Measurements from ENCODE around the gene IFI6. TPM values are rescaled to one million over a fixed set of nuclear protein-coding genes. Genes with fewer than 3 reads are reported as not detected.
A peak's percentile ranks its signal among the peaks of the same experiment; 100 is the strongest.

IFI6 gene
- polyA plus RNA-seq, 1 donor (not counting 4 experiments of a cell fraction or from before 2014, with no cell fraction given) = 618 TPM

DNA sequence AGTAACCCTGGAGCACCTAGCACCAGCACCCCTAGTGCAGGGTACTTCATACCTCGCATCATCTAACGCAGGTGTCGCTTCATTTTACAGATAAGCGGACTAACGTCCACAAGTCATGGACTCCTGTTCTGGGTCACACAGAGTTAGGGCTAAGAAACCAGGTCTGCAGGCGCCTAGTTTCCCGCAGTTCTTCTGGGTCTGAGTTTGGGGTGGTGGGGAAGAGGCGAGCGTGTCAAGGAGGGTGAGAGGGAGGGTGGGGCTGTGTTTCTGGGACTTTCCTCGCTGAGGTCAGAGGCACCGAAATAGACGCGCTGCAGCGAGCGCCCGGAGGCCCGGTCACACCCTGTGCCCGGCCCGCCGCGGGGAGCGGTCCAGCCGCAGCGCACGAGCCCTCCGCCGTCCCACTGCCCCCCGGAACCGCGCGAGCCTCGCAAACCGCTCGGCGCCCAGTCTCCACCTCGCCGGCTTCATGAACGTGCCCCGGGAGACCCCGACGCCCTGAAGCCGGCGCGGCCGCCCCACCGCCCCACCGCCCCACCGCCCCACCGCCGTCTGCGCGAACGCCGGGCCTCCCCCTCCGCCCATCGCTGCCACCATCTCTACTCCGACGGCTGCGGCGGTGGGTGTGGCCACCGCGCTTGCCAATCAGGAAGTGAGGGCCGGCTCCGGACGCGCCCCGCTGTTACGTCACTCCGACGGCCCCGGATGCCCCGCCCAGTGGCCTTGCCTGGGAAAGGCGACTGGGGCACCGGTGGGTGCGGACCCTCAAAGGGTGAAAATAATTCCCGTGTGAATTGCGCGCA, 12.3 kb downstream of the IFI6 start:
- Histone ChIP-seq H3K9ac (ENCODE audit: control insufficient read depth, extremely low read depth, insufficient read depth, low read length) (peak overlapping the region; percentile 84), H3K4me1 (ENCODE audit: control insufficient read depth, extremely low read depth, insufficient read depth, low read length) (peaks cover 16% of the 10 kb centered on the region), H3K27ac (ENCODE audit: control insufficient read depth, insufficient read depth, low read length) (peak overlapping the region; percentile 90), H3K36me3 (ENCODE audit: control insufficient read depth in 2 of 2, extremely low read depth in 1 of 2, insufficient read depth in 2 of 2, low read length in 2 of 2) (no peaks in the 10 kb centered on the region), H3K4me3 (ENCODE audit: control insufficient read depth in 2 of 3, extremely low read depth in 1 of 3, insufficient read depth in 2 of 3, low read depth in 1 of 3, low read length in 3 of 3) (peak overlapping the region; percentile 27 to 74 (median 45)), H4K20me1 (ENCODE audit: control insufficient read depth, extremely low read depth, insufficient read depth, low read length) (peaks cover 3% of the 10 kb centered on the region), H2AFZ (ENCODE audit: control insufficient read depth, low read length) (peak overlapping the region; percentile 58), H3K27me3 (ENCODE audit: control insufficient read depth, extremely low read depth, insufficient read depth, low read length) (no peaks in the 10 kb centered on the region), H3K9me3 (ENCODE audit: control insufficient read depth, low read depth, low read length) (no peaks in the 10 kb centered on the region), H3K79me2 (ENCODE audit: control insufficient read depth, insufficient read depth, low read length) (no peaks in the 10 kb centered on the region), H3K4me2 (ENCODE audit: control insufficient read depth, extremely low read depth, insufficient read depth, low read depth, low read length) (peak overlapping the region; percentile 91), H3K9me1 (ENCODE audit: control insufficient read depth, extremely low read depth, insufficient read depth, low read length) (peaks cover 4% of the 10 kb centered on the region)
- no peak for TF ChIP-seq EZH2 (IDR thresholded peaks at IDR 0.05; ENCODE audit: low read length)
- DNase-seq (ENCODE audit: low read depth, low spot score) (no peak), FAIRE-seq (no peak)
- dilution Hi-C loops (cut with MboI; ENCODE audit: extremely low pct_ligation_motif_present, low sequenced_read_pairs) = no loop called here

DNA sequence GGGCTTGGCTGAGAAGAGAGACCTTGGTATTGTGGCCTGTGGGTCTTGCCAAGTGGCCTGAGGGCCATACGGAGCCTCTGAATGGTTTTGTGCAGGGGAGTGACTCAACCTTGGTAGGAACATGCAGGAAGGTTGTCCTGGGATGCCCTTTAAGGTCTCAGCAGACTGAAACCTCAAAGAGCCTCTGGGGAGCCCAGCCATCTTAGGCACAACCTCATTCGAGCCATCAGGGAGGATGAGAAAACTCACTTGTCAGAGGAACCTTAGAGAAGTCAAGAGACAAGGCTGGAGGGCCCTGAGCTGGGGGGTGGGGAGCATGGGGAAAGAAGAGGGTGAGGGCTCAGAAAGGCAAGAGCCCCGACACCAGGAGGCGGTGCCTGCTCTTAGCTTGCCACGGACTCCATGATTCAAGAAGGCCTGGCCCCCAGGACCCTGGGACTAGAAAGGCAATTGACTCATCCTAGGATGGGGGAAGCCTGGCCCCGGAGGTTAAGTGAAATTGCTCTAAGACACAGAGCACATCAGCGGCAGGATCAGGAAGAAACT, 13.0 kb downstream of the IFI6 start:
- Histone ChIP-seq H3K4me1 (ENCODE audit: control insufficient read depth, extremely low read depth, insufficient read depth, low read length) (peaks cover 16% of the 10 kb centered on the region), H3K79me2 (ENCODE audit: control insufficient read depth, insufficient read depth, low read length) (no peaks in the 10 kb centered on the region), H3K36me3 (ENCODE audit: control insufficient read depth in 2 of 2, extremely low read depth in 1 of 2, insufficient read depth in 2 of 2, low read length in 2 of 2) (no peaks in the 10 kb centered on the region), H3K4me3 (ENCODE audit: control insufficient read depth in 2 of 3, extremely low read depth in 1 of 3, insufficient read depth in 2 of 3, low read depth in 1 of 3, low read length in 3 of 3) (peak overlapping the region in 2 of 3 experiments; percentile 45 to 74), H4K20me1 (ENCODE audit: control insufficient read depth, extremely low read depth, insufficient read depth, low read length) (peaks cover 3% of the 10 kb centered on the region), H3K4me2 (ENCODE audit: control insufficient read depth, extremely low read depth, insufficient read depth, low read depth, low read length) (peak overlapping the region; percentile 91), H3K9me1 (ENCODE audit: control insufficient read depth, extremely low read depth, insufficient read depth, low read length) (peaks cover 4% of the 10 kb centered on the region), H2AFZ (ENCODE audit: control insufficient read depth, low read length) (peak overlapping the region; percentile 58), H3K27me3 (ENCODE audit: control insufficient read depth, extremely low read depth, insufficient read depth, low read length) (no peaks in the 10 kb centered on the region), H3K27ac (ENCODE audit: control insufficient read depth, insufficient read depth, low read length) (peak overlapping the region; percentile 90), H3K9me3 (ENCODE audit: control insufficient read depth, low read depth, low read length) (no peaks in the 10 kb centered on the region), H3K9ac (ENCODE audit: control insufficient read depth, extremely low read depth, insufficient read depth, low read length) (peak overlapping the region; percentile 84)
- DNase-seq (ENCODE audit: low read depth, low spot score) = peak; percentile 84
- dilution Hi-C loops (cut with MboI; ENCODE audit: extremely low pct_ligation_motif_present, low sequenced_read_pairs) = no loop called here
- FAIRE-seq = peak; percentile 86
- TF ChIP-seq EZH2 (IDR thresholded peaks at IDR 0.05; ENCODE audit: low read length) (no peak), CTCF (optimal IDR thresholded peaks at IDR 0.05 in 1 of 3, IDR thresholded peaks at IDR 0.05 in 1 of 3, conservative IDR thresholded peaks at IDR 0.05 in 1 of 3; ENCODE audit: extremely low read depth in 1 of 3, insufficient read depth in 2 of 3, low read length in 3 of 3) (no peak)
